HG02970 (cell line): ENCODE measurements around the gene CACNA2D1.
"Not testable (repeated sequence)": the region's sequence is repeated elsewhere in the genome, so short reads cannot be mapped to it uniquely, and the experiment has no call there.

Source experiments
- ATAC-seq: cut with Tn5 transposase; IDR thresholded peaks from one replicate; pipeline ENCODE4 v1.9.1; 2021; ENCODE audit warnings: mild to moderate bottlenecking, moderate library complexity, moderate number of reproducible peaks; ENCODE audit not compliant: unreplicated experiment, low FRiP score

Gene CACNA2D1

DNA sequence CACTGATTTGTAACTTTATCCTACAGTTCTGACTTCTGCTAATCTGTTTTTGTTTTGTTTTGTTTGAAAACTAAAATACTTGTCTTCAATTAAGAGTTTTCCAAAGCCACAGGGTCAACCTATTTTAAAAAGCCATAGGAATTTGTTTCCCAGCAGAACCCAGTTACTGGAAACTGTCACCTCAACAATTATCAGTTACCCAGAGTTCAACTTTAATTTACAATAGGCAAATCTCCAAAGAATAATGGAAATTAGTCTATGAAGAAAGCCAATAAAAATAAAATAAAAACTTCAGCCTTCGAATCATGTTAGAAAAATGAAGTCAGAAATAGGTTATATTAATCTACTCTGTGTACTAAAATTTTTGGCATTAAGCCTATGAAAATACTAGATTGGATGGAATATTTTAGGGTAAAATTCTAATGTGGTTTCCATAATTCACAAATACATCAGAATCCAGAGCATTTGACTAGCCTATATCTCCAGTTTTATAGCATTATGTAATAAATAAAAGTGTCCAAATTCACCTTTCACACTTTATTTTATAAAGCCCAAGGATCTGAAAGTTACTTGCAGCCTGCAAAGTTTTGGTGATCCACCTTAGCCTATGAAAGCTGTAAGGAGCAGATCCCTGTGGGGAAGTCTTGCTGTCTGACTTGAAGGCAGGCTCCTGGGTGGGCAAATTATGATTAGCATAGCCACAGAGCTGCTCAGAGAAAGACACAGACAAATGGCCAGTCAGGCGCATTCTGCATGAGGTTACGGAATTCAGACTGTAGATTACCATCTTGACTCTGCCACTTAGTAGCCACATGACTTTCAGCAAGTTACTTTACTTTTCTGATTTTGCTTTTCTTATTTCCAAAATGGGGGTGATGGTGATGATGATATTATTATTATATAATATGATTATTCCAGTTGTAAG is 423.8 kb downstream of the CACNA2D1 start:
- no peak for ATAC-seq

DNA sequence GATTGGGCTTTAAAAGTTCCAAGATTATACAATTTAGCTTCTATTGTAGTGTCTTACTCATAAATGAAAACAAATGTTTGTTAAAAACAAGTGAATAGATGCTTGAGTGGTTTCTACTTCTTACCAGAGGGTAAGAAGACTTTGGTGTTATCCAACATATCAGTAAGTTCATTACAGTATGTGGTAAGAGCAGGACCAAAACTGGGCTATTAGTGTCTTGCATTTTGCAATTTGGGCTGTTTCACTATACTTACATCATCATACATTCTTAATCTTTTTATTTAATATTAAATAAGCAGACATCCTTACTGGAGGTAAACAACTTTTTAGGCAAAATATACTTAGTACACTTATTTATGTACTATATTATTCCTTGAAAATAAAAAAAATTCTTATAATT is 425.4 kb downstream of the CACNA2D1 start:
- no peak for ATAC-seq

DNA sequence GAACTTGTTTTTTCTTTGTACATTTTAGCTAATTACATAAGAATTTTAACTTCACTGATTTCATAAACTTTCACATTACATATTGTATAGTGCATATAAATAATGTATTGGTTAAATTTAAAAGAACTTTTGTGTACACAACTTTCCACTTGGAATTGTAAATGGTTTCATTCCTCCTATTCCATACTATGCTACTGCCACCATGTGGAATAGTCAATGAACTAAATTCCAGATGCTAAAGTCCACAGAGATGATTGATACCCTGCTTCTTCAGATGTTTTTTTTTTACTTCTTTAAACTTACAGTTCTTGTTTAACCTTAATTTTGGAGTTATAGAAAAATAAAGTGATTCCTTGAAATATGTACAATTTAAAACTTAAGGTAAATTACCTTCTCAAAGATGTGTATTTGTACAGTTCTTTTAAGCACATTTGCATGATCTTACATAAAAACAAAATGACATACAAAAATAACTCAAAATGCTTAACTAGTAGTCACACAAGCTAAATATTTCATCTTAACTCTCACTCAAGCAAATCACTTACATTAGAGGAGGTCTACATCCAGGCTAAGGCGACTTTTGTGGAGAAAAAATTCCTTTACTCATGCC is 426.1 kb downstream of the CACNA2D1 start:
- ATAC-seq = no peak

DNA sequence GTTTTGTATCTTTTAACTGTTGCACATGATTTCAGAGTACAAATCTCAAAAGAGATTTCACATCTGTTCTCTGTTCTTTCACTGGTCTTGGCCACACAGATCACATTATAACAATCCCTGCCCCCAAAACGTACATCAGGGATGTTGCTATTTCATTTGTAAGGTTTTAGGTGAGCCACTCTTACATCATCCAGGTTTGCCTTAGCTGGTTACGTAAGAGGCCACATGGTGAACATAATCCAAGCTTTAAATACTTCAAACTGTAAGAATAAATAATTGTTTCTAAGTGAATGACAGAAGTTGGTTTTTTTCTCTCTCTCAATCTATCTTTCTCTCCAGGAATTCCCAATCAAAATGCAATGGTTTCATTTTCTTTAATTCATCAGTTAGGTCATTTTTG is 427.8 kb downstream of the CACNA2D1 start:
- no peak for ATAC-seq

DNA sequence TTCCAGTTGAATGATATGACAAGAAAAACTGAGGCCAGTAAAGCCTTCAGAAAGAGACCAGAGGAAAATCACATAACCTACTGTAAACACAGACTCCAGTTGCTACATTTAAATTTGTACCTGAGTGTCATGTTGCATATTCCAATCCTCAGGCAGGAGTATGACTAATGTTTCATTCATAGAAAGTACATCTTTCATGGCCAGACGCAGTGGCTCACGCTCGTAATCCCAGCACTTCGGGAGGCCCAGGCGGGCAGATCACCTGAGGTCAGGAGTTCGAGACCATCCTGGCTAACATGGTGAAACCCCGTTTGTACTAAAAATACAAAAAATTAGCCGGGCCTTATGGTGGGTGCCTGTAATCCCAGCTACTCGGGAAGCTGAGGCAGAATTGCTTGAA is 429.0 kb downstream of the CACNA2D1 start:
- ATAC-seq = not testable (repeated sequence)

DNA sequence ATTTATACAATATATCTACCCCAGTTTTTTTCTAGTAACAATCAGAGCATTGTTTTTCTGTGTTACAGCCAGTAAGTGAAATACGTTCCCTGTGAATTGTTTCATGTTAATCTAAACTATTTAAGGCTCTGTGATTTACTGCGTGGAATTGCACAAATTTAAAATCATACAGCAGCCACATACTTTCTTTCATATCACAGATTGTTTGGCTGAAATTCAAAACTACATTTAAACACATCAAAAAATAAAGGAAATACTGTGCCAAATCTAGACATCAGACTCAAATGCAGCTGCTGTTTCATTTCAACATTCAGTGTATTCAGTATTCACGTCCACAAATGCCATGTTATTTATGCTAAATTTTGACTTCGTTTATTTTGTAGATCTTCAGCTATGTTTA is 431.1 kb downstream of the CACNA2D1 start:
- no peak for ATAC-seq

DNA sequence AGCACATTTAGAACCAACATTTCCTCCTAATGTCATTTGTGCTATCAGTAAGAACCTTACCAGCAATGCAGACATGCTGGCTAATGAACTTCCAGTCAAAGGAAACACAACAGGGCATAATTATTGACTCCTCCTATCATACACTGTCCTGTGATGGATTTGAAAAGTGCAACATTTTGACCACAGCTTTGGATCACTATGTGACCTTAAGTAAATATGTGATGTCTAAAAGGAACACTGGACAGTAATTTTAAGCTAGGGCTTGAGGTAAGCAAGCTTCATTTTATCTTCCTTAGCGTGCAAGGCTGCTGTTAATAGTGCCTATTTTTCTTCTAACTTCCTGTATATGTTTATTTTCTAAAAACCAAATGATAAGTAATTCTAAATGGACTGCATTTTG is 433.2 kb downstream of the CACNA2D1 start:
- no peak for ATAC-seq

DNA sequence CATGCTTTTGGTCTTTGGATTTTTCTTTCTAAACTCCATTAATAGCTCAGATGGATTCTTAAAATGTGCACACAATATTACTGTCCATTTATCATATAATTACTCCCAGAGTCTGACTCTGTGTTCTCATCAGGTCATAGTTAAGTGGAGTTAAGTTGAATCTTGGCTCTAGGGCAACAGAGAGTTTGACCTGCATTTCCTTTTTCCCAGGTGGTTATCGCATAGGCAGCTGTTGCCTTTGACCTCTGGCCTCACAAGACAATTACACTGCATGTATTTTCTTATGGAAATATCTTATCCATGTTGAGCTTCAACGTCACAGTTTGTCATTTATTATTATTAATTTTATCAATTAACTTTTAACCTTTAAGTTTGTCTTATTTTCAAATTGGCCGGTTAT is 436.3 kb downstream of the CACNA2D1 start:
- ATAC-seq = no peak

DNA sequence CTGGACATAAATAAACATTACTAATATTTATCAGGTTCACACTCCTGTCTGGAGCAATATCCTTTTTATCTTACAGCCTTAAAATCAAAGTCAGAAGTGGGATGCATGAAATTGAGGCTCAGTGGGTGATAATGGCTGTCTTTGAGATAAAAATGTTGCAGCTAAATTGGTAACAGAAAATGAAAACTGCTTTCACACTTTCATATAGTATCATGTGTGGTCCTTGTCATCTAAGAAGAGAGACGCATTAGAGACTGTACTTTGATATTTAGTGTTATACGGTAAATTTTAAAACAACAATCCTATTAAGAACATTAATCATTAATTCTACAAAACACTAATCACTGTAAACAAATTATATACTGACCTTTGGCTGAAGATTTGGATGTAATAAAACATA is 438.5 kb downstream of the CACNA2D1 start:
- ATAC-seq = no peak

DNA sequence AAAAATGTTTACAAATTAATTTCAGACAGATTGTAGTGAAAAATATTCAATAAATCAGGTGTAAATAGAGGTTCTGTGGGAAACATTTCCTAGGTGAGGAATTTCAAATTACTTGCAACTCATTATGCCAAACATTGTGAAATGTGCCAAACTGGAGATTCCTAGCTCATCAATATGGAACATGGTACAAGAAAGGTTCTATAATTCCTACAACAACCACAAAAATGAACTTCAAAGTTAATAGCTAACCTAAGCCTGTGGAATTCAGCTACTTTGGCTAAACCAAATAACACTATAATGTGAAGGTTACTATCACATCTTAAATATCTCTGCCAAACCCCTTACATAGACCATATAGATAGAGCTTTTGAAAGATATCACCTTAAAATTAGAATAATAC is 450.4 kb downstream of the CACNA2D1 start:
- ATAC-seq = no peak

DNA sequence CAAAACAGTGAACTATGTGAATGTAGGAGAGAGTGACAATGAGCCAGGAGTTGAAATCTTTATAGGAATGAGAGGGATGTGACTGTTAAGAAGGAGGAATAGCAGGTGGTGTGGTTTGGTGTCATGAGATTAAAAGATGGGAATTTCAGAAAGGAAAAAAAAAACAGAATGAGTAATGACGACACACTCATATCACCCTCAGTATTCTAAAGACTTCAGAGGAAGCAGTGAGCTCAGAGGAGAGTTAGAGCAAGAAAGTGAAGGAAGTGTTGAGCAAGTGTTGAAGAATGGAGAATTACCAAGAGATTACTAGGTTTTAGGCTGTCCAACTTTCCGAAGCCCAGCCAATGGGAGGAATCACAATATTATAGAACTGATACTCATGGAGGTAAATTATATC is 453.2 kb downstream of the CACNA2D1 start:
- ATAC-seq = no peak

DNA sequence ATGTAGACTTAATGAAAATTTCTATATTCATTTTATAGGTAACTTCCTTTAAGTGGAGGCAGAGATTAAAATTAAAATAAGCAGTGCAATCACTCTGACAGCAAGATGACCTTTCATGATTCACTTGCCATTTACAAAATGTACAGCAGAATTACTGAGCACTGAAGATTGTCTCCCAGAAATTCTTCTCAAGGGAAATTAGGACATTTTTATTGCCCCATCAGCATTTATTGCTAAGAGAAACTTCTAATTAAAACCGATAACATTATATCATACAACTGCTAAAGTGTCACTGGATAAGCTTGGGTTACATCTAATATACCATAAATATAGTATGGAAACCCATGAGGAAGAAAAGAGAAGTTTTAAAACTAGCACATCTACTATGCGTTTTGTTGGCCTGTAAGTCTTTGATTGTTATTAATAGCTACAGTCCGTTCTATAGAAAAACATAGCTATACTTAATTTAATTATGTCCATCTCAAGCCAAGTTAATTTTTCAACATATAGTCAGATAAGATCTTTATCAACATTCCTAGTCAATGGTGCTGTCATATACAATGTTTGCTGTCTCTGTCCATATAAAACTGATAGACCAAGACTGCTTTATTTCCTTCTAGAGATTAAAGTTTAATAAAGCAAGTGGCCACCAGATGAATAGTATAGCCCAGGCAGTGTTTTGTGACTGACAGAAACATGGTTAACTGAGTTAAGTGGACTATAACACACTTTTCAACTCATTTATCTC is 456.7 kb downstream of the CACNA2D1 start:
- no peak for ATAC-seq

DNA sequence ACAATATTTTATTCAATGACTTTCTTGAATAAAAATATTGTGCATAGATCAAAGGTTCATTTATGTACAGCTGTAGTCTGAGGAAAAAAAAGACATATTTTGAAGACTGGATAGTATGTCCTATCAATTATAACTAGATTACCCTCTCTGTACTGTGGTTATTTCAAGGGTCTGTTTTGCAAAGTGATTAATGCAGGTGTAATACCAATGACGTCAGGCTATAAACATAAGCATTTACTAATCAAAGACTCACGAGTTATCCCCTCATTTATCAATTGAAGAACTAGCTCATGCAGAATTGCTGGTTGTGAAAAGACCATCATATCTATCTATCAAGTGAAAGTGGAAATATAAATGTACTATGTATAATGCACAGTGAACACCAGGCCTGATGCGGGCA is 460.2 kb downstream of the CACNA2D1 start:
- no peak for ATAC-seq

DNA sequence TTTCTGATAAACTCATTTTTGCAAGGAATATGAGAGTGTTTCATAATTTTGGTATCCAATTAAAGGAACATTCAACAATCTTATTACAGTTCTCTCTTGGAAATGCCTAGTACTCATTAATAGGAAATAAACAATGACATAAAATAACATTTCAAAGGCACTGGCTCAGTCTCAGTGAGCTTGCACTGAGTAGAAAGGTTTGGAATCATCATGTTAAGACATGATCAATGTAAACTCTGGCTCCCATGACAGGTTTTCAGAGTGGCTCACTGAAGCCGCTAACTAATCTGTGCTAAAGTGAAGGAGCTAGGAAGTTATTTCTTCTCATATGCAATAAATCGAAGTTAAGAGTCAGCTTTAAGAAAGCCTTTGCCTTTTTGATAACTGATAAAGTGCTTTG is 470.5 kb downstream of the CACNA2D1 start:
- ATAC-seq = no peak

DNA sequence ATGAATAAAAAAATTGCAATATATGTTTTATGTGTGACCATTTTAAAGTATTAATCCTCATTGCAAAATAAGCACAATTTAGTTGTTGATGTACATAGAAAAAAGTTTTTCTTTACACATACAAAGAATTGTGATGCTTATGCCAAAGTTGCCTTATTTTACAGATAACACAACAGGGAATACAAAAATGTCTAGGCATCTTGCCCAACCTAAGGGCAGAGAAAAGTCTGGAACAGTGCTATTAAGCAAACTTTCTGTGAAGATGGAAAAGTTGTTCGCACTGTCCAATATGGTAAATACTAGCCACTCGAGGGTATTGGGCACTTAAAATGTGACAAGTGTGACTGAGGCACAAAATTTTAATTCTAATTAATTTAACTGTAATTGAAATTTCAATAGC is 483.6 kb downstream of the CACNA2D1 start:
- no peak for ATAC-seq

DNA sequence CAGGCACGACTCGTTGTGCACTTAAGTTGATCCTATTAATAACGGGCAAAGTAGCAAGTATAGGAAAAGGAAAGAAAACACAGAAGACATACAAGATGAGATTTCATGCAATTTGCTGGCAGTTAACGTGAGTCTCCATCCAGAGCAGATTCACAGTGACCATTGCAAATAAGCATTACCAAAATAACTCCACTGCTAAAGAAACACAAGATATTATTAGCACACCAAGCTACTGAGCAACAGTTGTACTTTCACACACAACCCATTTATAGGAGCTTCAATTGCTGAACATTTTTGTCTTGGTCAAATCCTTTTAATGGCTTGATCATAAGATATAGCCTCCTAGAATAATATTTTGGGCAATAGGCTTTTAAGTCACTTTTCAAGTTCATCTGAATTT is 486.1 kb downstream of the CACNA2D1 start:
- no peak for ATAC-seq

DNA sequence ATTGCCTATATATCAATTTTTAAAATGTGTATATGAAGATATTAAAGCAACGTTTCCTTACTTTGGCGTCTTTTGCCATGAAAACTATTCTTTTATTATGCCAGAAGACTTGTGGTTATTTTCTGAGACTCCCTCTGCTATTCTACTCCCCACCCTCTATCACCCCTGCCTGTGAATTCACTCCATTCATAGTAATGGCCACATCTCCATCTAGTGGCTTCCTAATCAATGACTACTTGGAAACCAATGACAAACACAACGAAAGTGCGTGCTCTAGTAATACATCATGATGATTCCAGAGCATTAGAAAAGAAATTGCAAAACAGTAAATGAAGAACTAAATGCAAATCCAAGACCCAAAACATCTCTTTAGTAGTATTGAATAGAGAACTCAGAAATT is 487.1 kb downstream of the CACNA2D1 start:
- ATAC-seq = no peak

DNA sequence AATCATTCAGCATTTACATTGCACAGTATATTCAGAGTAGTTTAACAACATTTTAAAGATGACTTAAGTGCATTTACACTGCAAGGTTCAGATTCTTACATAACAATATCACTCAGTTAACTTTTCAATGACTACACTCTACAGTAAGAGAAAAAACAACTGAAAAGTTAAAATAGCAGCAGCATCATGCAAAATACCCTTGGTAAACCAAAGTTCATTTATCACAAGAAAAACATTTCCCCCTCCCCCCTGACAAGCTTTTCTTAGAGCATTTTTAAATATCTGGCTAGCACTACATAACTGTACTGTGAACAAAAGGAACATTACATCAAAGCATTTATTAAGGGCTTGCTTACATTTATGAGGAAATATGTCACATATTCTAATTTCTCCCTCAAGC is 494.3 kb downstream of the CACNA2D1 start:
- no peak for ATAC-seq

DNA sequence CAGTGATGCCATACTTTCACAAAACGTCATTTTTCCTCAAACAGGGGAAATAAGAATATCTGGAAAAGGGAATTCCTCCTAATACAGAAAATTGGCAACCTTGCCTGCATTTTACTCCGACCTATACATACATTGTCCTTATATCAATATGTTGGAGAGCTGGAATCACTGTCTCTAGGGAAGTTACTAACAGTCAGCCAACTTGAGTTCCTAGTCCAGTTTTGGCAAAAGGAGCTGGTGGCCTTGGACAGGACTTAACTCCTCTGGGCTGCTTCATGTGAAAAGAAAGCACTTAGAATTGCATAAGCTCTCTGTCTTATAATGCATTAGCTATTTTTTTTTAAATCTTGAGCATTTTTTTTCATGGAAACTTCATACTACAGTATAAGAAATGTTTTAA is 499.5 kb downstream of the CACNA2D1 start:
- ATAC-seq = no peak

DNA sequence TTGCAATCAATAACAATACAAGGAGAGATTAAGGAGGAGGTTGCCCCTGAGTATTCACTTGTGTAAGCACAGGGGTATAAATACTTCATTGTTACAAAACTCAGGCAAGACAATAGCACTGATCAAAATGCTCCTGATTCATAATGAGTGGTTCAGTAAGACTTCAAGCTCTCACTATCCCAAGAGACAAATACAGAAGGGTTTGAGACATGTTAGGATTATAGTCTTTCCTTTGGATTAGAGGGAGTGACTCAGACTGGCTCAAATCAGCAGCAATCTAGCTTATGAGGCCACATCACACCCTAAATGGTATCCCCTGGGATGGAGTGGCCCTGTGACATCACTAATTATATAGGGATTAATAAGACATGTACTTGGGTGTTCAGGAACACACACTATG is 506.5 kb downstream of the CACNA2D1 start:
- no peak for ATAC-seq

DNA sequence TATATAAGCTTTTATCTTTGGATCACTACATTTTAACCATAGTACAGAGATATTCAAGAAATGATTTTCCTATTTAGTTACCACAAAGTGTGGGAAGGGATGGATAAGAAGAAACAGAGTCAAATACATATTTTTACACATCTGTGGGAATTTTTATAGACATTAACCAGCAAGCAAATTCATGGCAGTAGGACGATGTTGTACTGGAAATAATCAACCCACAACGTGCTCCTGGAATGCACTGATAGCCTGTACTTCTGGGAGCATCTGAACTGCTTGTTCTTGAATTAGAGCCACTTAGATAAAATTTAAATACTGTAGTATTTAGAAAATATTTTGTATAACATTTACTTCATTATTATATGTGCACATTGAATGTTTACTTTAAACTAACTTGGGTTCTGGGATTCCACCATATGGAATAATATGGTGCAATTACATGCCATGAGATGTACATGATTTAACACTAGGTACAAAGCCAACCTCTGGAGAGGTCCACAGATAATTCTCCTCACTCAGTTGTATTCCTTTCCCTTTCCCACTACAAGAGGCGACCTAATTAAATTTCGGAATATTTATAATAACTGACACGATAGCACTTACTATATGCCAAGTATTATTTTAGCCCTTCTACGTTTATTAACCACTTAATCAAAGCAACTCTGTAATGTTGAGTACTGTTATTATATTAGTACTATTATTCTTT is 508.8 kb downstream of the CACNA2D1 start:
- ATAC-seq = no peak
